CD1c-positive myeloid dendritic cell (primary cell): Measurements from ENCODE around the gene KDM4B.

Source experiments
- DNase-seq: peaks from one replicate; pipeline ENCODE4 v3.0.0-alpha.2; 2016; ENCODE audit errors: extremely low spot score

The KDM4B gene

DNA sequence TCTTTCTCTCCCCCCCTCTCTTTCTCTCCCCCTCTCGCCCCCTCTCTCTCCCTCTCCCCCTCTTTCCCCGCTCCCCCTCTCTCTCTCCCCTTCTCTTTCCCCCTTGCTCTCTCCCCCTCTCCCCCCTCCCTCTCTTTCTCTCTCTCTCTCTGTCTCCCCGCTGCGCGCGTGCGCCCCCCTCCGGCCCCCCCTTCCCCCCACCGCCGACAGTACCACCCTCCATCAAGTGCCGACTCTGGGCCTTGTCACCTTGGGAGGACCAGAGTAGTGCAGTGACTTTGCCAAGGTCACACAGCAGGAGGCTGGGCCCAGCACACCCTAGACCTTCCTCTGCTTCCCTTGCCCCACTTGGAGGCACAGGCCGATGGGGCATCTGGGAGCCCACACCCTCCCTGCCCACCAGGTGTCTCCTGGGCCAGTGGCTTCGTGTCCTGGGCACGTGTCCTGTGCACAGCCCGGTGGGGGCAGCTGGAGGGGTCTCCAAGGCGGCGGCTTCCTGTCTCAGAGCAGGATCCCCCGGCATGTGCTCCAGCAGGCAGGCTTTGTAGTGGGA lies 121.6 kb downstream of the KDM4B start:
- DNase-seq, result no peak

DNA sequence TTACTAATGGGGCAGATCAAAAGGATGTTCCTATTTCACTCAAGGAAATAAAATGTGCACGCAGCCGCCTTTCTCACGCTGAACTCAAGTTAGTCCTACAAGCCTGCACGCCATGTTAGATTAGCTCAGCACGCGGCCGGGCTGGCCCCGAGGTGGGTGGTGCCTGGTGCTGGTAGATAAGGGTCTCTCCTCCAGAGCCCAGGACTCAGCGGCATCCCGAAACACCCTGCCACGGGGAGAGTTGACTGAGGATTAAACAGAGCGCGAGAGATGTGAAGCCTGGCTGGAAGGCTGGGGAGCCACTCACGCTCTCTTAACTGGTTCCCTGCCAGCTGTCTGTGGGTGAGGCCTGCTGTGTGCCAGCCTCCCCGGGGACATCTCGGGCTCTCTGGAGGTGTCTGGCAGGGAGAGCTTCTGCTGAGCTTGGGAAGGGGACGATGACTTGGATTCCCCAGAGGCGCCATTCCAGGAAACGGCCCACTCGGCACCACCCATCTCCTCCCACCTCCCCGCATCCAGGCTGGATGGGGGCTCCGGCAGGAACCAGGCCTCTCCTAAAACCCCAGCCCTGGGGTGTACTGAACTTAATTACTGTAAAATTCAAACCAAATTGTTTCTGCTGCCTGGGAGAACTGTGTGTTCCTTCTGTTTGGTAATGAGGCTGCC lies 122.2 kb downstream of the KDM4B start:
- DNase-seq, result no peak

DNA sequence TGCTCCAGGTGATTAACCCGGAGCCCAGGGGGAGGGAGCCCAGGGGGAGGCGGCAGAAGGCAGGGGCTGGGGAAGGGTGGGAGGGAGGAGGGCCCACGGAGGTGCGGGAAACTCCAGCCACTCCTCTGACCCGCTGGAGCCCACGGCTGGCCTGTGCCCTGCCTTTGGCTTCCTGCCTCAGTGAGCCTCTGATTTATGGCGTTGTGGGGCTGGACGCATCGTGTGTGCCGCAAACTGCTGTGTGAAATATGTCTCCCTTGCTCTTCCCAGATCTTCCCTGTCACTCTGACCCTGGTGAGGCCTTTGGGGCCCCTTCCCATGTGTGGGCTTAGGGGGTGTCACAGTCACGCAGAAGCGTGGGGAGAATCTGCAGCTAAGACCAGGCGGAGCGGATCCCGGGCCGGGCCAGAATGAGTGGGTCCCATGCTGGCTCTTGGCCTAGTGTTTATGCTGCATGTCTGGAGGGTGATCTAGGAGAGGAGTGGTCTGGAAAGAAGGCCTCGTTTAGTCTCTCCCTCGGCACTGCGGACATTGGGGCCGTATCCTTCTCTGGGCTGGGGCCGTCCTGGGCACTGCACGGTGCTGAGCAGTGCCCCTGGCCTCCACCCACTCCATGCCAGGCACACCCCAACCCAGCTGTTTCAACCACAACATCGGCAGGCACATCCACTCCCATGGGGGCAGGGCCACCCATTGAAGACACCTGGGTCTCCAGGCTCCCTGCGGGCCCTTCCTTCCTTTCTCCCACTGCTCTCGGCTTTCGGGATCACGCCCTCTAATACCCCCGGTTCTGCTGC lies 123.0 kb downstream of the KDM4B start:
- DNase-seq, result no peak

DNA sequence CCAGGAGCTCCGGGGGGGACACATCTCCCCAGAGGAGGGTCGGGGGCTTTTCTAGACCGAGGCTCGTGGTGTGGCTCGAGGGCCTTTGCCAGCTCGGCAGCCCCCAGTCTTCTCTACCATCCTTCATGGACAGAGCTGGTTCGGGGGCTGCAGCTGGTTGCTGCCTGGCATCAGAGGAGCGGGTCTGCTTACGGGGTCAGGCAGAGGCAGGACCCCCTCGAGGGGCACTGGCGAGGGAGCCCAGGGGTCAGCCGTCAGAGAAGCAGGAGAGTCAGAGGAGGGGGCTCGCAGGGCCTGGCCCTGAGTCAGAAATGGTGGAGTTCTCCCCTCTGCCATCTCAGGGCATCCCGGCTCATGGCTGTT lies 123.5 kb downstream of the KDM4B start:
- DNase-seq, result no peak

DNA sequence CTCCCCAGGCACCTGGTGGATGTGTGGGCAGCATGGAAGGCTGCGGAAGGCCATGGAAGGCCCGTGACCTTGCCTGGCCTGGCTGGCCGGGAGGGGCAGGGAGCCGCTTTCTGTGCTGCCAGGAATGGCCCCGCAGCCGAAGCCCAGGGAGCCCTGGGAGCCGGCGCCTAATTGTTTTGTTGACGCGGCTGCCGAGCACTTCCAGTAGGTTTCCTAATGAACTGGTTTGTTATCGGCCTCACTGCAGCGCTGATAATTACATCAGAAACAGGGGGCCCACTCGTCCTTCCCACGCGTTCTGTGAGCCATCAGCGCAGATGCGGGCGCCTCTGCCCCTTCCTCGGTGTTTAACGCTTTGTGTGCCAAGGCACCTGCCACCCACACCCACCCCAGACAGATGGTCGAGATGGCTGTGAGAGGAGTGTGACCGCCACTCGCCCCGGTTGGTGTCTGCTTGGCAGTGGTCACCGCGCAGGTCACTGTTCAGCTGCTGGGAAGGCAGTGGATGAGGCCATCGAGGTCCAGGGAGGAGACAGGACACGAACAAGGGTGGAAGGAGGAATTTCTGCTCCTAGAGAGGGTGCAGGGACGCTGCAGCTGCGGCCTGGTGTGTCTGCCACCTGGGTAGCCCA lies 124.5 kb downstream of the KDM4B start:
- DNase-seq, result no peak

DNA sequence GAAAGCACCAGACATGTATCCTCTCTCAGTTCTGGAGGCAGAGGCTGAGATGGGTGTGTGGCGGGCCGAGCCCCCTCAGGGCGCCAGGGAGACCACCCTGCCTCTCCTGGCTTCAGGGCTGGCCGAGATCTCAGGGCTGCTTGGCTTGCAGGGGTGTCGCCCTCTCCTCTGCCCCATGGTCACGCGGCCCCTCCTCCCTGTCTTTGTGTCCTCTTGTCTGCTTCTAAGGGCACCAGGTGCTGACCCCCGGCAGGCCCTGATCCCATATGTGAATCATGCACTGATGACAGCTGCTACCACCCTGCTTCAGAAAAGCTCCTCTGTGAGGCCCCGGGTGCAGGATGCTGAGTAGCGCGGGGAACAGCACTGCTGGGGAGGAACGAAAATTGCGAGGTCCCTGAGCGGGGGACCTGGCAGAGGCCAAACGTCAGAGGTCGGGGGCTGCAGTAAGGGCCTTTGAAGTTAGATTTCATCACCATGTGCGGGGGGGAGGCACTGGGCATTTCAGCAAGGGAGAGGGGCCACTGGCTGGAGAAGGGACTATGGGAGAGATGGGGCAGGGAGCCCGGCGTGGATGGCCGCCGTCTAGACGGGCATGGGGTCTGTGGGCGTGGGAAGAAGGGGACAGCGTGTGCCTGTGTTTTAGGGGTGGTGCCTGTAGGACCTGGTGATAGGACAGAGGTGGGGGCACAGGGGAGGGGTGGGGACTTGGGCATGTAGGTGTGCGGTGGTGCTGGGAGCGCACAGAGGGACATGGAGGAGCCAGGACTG lies 125.2 kb downstream of the KDM4B start:
- DNase-seq, result no peak

DNA sequence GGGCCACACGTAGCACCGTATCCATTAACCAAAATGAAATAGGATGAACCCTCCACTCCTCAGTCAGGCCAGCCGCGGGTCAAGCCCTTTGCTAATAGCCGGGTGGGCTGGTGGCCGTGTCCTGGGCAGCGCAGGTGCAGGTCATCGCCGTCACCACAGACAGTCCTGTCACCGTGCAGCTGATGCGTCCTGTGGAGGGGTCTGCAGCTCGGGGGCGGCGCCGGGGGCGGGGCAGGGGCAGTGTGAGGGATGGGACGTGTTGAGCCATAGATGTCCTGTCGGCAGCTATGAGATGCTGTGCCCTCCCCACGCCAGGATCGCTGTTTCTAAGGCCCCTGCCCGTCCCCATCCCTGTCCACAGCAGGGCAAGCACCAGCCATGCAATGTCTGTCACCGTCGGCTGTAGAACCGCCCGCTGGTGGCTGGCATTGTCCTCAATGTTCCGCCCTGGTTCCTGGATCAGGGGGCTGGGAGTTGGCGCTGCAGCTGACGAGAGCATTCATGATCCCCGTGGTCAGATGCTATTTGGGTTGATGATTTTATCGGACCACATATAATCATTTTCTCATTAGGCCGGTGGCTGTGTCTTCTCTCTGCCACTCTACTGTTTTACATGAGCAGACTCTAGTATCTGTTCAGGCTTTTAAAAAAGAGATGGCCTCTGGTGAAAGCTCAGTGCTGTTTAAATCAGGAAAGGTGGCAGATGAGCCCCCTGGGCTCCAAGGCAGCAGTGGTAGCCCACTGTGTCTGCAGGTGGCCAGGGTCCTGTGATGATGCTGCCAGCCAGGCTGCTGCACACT lies 126.1 kb downstream of the KDM4B start:
- DNase-seq, result no peak

DNA sequence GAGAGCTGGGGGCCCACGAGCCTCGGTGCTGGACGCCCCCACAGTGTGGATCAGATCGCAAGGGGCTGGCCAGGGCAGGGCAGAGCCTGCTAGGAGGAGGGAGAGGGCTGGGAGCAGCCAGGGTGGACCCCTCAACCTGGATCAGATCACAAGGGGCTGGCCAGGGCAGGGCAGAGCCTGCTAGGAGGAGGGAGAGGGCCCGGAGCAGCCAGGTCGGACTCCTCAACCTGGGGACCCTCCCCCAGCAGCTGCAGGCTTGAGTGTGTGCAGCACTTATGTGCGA lies 126.6 kb downstream of the KDM4B start:
- no peak for DNase-seq

DNA sequence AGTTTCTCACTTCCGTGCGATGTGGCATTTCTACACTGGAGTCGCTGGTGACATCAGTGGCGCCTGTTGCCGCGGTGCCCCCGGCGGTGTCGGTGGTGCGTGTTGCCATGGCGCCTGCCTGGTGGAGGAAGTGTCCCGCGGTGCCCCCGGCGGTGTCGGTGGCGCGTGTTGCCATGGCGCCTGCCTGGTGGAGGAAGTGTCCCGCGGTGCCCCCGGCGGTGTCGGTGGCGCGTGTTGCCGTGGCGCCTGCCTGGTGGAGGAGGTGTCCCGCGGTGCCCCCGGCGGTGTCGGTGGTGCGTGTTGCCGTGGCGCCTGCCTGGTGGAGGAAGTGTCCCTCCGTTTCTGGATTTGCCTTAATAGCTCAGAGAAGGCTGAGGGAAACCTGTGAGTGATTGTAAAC lies 127.6 kb downstream of the KDM4B start:
- DNase-seq, result no peak

DNA sequence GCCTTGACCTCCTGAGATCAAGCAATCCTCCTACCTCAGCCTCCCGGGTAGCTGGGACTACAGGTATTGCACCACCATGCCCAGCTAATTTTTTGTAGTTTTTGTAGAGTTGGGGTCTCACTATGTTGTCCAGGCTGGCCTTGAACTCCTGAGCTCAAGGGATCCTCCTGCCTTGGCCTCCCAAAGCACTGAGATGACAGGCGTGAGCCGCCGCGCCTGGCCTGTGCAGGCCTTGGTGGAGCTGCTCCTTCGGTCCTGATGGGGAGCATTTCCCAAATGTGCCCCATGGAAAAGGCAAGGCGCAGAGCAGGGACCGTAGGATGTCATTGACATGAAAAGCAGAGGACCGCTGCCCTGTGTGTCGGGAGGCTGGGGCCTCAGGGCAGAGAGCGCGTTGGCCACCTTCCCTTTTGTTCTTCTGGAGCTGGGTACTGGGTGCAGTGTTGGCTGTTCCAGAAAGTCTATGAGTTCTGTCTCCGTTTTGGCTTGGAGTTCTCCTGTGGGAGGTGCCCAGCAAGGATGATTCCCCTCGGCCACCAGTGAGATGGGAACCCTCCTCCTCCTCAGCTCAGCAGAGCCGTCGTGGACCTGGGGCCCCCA lies 128.5 kb downstream of the KDM4B start:
- DNase-seq, result no peak

DNA sequence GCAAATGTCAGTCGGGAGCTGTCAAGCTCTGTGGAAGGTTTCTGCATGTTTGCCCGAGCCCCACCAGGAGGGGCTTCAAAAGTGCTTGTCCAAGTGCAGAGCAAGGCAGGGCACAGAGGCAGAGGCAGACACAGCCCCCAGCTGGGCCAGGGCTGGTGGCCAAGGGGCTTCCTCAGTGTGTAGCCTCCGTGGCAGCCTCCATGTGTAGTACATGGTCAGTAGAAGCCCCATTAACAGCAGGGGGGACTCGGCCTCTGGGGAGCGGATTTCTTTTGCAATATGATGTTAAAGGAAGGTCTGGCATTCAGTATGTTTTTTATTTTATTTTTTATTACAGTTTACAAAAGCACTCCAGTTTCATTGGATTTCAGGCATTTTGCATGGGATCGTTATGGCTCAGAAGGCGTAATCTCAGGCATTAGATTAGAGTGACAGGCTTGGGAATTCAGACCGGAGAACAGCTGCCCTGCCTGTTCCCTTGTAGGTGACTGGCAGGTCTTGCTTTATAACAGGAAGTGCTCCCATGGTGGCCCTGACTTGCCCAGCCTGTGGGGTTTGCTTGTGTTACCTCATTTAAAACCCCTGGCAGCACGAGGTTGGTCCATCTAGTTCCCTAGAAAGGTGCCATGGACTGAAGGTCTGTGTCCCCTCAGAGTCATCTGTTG lies 129.2 kb downstream of the KDM4B start:
- DNase-seq, result no peak

DNA sequence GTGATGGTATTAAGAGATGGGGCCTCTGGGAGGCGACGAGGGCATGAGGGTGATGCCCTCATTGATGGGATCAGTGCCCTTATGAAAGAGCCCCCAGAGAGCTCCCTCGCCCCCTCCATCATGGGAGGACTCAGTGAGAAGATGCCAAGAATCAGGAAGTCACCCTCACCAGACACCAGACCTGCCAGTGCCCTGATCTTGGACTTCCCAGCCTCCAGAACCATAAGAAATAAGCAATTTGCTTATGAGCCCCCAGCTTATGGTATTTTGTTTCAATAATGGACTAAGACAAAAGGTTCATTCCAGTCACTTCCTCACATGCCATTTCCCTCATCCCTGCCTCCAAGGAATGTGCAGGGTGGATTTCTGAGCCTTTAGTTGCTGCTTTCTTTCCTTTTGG lies 129.7 kb downstream of the KDM4B start:
- DNase-seq, result no peak

DNA sequence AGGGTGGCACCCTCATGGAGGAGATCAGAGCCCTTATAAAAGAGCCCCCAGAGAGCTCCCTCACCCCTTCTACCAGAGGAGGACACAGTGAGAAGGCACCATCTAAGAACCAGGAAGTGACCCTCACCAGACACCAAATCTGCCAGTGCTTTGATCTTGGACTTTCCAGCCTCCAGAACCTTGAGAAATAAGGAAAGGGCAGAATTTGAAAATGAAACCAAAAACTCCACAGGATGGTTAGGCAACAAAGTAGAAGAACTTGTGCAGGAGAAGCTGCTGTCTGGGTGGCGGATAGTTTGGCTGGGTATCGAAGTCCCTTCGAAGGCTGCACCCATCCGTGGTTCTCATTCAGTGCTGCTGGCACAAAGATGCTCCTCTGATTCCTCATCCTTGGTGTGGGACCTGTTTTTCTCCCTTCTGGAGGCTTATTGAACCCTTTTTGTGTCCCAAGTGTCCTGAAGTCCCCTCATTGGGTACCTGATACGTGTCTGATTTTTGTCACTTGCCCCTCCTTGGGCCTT lies 130.8 kb downstream of the KDM4B start:
- no peak for DNase-seq

DNA sequence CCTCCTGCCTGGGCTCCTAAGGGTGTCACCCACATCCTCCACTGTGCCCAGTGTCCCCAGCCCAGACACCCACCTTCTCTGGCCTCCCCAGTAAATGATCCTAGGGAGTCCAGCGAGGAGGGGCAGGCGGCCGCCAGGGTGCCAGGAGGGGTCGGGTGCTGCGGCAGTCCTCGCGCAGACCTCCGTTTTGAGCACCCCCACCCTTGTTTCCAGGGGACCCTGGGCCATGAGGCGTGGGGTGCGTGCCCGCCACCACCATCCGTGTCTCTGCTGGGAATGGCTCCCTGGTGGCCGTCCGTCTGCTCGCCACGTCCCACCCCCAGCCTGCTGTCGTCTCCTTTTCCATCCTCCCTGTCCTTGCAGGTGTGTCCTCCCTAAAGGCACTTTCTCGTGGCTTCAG lies 133.0 kb downstream of the KDM4B start:
- DNase-seq, result no peak

DNA sequence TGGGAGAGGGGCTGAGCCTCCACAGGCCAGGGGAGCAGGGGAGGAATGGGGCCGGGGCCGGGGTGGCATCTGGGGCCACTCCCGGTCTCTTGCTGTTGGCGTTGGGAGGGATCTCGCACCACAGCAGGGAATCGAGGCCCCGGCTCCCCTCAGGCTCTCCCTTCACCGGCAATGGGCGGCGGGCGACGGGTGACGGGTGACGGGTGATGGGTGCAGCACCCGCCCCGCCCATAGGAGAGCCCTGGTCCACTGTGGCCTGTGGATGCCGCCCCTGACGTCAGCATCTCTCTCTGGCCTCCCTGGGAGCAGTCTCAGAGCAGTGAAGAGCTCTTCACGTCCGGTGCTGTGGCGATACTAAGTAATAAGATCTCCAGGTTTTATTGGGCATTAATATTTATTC lies 133.6 kb downstream of the KDM4B start:
- DNase-seq, result no peak

DNA sequence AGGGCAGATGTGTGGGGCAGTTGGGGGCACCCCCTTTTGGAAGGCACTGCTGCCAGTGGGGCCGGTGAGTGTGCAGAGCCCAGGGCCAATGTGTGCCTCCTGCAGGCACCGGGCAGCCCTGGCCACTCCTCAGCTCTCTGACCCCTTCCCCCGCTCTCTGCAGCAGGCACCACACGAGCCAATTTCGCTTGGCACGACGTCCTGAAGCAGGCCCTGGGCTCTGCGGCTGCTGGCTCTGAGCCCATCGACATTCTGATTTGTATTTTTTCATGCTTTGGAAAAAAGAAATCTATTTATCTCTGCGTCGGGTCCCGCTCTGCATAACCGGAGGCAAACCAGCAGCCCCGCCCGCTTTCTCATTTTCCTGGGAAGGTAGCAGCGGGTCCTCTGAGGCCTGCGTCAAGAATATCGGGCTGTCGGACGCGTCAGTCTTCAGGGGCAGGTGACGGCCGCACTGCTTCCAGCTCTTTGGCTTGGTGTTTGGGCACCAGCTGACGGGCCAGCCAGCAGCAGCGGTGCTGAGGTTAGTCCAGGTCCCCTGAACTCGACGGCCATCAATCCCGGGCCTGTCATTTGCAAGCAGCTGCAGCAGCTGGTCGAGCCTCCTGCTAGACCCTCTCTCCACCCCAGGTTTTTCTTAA lies 134.3 kb downstream of the KDM4B start:
- DNase-seq, result no peak

DNA sequence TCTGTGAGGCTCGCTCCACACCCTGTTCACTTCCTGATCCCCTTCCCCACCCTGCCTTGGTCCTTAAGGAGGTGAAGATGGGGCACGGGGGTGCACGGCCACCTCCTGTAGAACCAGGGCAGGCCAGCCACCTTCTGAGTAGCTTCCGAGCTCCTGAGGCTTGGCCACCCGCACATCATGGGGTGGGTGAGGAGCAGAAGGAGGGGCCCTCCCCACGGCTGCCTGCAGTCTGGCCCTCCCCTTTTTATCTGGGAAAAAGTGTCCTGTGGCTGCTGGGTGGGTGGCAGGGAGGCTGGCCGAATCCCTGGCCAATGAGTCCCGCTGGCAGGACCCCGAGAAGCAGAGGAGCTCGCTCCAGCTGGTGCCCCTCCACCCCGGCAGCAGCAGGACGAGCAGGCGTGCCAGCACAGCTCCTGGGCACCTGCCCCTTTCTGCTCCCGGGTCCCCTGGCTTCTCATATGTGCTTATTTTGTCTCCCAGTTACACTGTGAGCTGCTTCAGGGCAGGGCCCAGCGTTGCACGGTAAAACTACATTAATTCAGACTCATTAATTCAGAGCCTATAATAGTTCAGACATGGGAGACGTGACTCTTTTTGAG lies 135.0 kb downstream of the KDM4B start:
- DNase-seq, result no peak

DNA sequence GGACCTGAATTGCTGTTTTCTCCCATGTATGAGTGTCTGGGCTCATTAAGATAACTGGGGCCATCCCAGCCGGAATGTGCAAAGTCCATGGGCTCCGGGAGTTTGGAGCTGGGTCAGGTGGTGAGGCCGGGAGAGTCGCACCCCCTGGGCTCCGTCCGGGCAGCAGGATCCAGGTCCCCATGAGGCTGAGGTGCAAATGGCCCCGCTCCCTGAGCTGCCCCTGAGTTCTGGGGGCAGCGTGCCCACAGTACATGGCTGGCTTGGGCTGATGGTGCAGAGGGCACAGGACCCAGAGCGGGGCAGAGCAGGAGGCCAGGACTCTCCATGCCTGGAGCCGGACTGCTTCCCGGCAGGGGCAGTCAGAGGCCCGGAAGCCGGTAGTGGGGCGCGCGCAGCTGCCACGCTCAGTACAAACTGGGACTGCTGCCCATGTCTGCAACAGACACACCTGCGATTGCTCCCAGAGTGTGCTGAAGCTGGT lies 136.0 kb downstream of the KDM4B start:
- DNase-seq, result no peak

DNA sequence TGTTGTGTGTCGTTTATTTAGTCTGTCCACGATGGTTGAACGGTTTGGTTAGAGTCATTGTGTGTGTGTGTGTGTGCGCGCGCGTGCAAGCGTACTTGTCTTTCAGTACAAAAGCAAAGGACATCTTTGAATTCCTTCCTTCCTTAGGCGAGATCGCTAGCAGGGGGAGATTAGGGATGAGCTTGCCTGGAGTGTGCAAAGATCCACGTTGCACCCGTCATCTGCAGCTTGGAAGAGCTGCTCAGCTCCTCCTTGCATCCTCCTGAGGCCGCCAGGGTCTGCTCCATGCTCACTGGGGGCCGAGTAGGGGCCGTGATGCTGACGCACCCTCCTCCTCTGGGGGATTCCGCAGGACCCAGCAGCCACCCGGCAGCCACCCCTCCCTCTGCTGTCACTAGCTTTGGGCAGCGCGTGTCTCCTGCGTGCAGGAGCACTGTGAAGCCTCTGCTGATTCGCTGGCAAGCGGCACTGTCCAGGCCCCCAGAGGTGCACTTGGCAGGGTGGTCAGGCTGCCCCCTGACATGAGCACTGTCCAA lies 137.3 kb downstream of the KDM4B start:
- DNase-seq, result no peak
